VCaP (cell line): ENCODE data around the gene BRMS1.
A peak's percentile ranks its signal among the peaks of the same experiment; 100 is the strongest.

Experiments
- H3K27ac ChIP-seq: fragments of 450-650 bp; 2 replicates; pipeline ENCODE4 v1.5.1; 2017
- CTCF ChIP-seq: fragments of 450-650 bp; conservative IDR thresholded peaks from 2 replicates; pipeline ENCODE4 v1.5.1; 2017; ENCODE audit warnings: mild to moderate bottlenecking, moderate library complexity

BRMS1 gene

DNA sequence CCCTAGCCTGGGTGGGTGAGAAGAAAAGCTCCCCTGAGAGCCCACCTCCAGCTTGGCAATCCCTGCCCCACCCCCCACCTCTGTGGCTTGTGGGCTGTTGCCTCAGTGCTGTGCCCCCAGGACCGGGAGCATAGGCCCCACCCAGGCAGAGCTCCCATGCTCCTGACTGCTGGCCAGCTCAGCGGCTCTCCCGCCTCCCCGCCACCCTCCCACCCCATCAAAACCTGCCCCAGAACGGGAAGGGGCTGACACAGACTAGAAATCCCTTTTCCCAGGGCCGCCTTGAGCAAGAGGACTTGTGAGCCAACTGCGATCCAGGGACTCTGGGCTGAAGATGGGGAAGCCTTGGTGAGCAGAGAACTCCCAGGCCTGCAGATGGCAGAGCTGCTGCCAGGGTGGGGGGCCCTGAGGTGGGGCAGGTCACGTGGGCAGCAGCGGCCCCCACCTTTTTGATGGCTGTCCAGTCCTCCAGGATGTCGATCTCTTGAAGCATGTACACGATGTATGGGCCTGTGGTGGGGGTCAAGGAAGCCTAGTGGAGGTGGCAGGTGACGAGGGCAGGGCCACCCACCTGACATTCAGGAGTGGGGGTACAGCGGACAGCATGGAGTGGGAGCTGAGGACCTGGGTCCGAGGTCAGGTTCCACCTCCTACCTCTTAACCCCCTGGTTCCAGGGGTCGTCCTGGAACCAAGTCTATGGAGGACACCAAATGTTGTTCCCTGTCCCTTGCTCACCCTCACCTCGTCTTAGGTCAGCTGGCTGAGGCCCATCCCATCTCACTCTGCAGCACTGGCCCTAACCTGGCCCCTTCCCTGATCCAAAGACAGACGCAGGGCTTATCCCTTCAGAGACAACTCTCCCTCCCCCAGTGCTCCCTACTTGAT lies 6.4 kb downstream of the BRMS1 start:
- no peak for TF ChIP-seq CTCF
- no peak overlapping the region for H3K27ac ChIP-seq

GRCh38 chr11:66337103-66337899 lies 7.6 kb downstream of the BRMS1 start:
- H3K27ac ChIP-seq: no peak overlapping the region
- no peak for TF ChIP-seq CTCF

GRCh38 chr11:66336234-66337102 lies 8.4 kb downstream of the BRMS1 start, which contains the start of gene RIN1:
Gene RIN1, minus strand, starts transcription at chr11:66336434. Its CDS starts 32 bp downstream, at chr11:66336402.
- H3K27ac ChIP-seq: no peak within 1 kb of the TSS
- peak; percentile 77 for TF ChIP-seq CTCF

DNA sequence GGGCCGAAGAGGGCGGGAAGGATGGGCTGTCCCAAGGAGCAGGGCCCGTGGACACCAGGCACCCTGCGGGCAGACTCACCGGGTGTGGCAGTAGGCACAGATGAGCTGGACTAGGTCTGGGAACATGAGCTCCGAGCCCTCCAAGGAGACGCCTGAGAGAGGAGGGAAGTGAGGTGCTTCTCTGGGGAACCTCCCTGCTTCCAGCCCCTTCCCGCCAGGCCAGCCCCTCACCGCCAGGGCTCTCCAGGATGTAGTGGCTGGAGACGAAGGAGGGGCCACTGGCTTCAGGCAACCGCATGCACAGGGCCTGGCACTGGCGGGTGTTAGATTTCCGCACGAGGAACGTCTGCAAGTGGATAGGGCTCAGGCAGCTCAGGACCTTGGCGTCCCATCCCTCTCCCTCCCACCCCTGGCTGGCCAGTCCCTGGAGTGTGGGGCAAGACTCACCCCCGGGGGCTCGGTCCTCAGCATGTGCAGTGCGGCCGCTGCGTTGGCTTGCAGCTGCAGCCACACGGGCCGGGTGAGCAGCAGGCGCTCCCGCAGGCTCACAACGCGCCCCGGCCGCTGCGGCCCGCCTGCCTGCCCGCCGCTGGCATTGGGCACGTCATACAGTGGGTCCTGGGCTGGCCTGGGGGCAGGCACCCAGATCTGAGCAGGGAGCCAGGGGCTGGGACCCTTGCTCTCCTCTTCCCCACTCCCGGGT lies 9.2 kb downstream of the BRMS1 start:
- H3K27ac ChIP-seq: no peak overlapping the region
- no peak for TF ChIP-seq CTCF

DNA sequence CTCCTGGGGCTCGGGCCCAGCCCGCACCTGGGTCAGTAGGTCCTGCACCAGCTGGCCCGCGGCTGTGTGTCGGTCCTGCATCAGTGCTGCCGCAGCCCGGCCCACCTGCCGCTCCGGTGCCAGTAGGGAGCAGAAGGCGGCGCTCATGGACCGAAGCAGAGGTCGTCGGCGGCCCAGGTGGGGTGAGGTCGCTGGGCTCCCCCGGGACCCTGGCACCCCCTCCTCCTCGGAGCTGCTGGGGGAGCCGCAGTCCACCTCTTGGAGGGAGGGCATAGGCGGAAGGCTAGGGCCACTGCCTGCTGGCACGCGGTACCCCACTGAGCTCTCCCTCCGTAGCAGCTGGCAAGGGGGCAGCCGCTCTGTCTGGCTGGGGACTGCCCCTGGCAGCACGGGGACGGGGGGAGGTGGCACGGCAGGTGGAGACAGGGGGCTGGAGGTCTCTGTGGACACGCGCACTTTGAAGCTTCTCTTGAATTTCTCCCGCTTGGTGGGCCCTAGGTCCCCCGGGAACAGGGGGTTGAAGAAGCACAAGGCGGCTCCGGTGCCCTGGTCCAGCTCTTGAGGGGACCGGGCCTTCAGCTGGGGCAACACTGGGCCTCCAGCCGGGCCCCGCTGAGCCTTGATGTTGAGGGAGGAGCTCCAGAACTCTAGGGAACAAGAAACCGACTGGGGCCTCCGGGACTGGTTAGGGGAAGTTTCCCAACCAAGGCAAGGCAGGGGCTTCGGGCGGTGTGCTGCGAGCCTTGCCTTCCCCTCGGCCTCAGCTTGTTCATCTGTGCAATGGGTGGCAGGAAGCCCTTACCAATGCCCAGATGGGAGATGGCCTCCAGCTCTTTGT lies 10.1 kb downstream of the BRMS1 start:
- no peak for TF ChIP-seq CTCF
- H3K27ac ChIP-seq: no peak overlapping the region

DNA sequence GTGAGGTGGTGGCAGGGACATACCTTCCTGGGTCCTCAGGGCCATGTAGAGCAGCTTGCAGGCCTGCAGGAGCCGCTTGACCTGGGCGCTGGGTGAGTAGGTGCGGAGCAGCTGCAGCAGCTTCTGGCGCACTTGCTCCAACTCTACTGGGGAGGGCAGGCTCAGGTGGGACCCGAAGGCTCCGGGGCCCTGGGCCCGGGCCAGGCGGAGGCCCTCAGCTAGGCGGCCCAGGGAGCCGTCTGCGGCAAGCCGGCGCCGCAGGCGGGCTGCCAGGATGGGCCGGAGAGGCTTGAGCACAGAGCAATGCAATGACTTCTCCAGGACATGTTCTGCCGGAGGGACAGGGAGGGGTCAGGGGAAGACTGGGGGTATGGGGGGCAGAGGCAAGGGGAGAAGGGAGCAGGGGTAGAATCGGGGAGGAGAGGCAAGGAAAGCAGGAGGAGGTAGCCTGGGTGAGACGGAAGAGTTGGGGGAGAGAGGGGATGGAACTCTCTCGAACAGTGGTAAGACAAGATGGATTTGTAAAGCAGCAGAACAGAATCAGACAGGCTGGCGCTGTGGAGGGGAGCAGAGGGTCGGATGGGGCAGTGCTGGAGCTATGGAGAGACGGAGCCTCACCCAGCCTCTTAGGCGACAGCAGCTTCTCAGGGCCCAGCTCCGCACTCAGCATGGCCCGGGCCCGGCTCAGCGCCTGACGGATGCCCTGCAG lies 10.9 kb downstream of the BRMS1 start:
- no peak for TF ChIP-seq CTCF
- no peak overlapping the region for H3K27ac ChIP-seq
